PC-9 (cell line): ENCODE data around the gene TGFB2. TPM values are rescaled to one million over a fixed set of nuclear protein-coding genes. Genes with fewer than 3 reads are reported as not detected.

Experiments used
- BruUV-seq: library from RNA; stranded (reverse); fragments of 400-500 nt; replicated peaks from 2 replicates; lab custom pipeline; 2021; lab: Mats Ljungman, UMichigan
- CTCF ChIA-PET: fragments of 300-600 bp; sonication (Branson Sonifier 250); formaldehyde crosslinking; loops from one replicate; lab custom pipeline; 2022; ENCODE audit warnings: antibody characterized with exemption; lab: Charles Lee
- POLR2A ChIA-PET: fragments of 300-600 bp; sonication (Branson Sonifier 250); formaldehyde crosslinking; loops from one replicate; lab custom pipeline; 2022; ENCODE audit warnings: antibody characterized with exemption; ENCODE audit not compliant: unreplicated experiment; lab: Charles Lee
- DNase-seq, 2 experiments: peaks; one replicate each; pipeline versions ENCODE4 v3.0.0 to v3.0.0-alpha.2; 2015 to 2022; ENCODE audit warnings: mixed read lengths in 1 of 2
- H2AFZ ChIP-seq: fragments of 200-600 bp; sonication (generic); 2 replicates; pipeline ENCODE4 v1.8.1; 2017; ENCODE audit warnings: antibody characterized with exemption
- H3F3A ChIP-seq: fragments of 200-600 bp; sonication (generic); 2 replicates; pipeline ENCODE4 v1.8.1; 2017; ENCODE audit warnings: antibody characterized with exemption, mild to moderate bottlenecking, low read depth; ENCODE audit not compliant: insufficient read depth
- H3K27ac ChIP-seq: fragments of 200-600 bp; sonication (generic); 2 replicates; pipeline ENCODE4 v1.6.1; 2016; ENCODE audit warnings: mixed run types
- H3K27me3 ChIP-seq: fragments of 200-600 bp; sonication (generic); 2 replicates; pipeline ENCODE4 v1.6.1; 2016; ENCODE audit warnings: low read depth, mixed run types; ENCODE audit not compliant: insufficient read depth
- H3K36me3 ChIP-seq: fragments of 200-600 bp; sonication (generic); 2 replicates; pipeline ENCODE4 v1.6.1; 2016; ENCODE audit warnings: low read depth, mixed run types
- H3K4me1 ChIP-seq: fragments of 200-600 bp; sonication (generic); replicated peaks from 2 replicates; pipeline ENCODE4 v1.6.1; 2016; ENCODE audit warnings: mixed run types; ENCODE audit not compliant: insufficient read depth
- H3K4me2 ChIP-seq: fragments of 200-600 bp; sonication (generic); 2 replicates; pipeline ENCODE4 v1.6.1; 2017; ENCODE audit warnings: mixed run types
- H3K4me3 ChIP-seq: fragments of 200-600 bp; sonication (generic); 2 replicates; pipeline ENCODE4 v1.6.1; 2016; ENCODE audit warnings: mixed run types
- H3K79me2 ChIP-seq: fragments of 200-600 bp; sonication (generic); 2 replicates; pipeline ENCODE4 v1.6.1; 2017; ENCODE audit warnings: low read depth, mixed run types
- H3K9me2 ChIP-seq: fragments of 200-600 bp; sonication (generic); 2 replicates; pipeline ENCODE4 v1.8.1; 2017; ENCODE audit warnings: mild to moderate bottlenecking; ENCODE audit not compliant: insufficient read depth
- H3K9me3 ChIP-seq: fragments of 200-600 bp; sonication (generic); 2 replicates; pipeline ENCODE4 v1.8.1; 2016; ENCODE audit warnings: low read depth; ENCODE audit not compliant: insufficient read depth
- H4K20me1 ChIP-seq: fragments of 200-600 bp; sonication (generic); 2 replicates; pipeline ENCODE4 v1.8.1; 2017; ENCODE audit not compliant: insufficient read depth
- EZH2 ChIP-seq: fragments of 200-600 bp; sonication (generic); IDR thresholded peaks from 2 replicates; pipeline ENCODE4 v1.8.0; 2017; ENCODE audit warnings: antibody characterized with exemption, low read depth
- intact Hi-C: fragments of 100-400 bp; cut with micrococcal nuclease; formaldehyde crosslinking; loops from one replicate; pipeline ENCODE4 v1.10.0; 2022; ENCODE audit not compliant: unreplicated experiment
- total RNA-seq: library from RNA; stranded (reverse); gene quantifications from 2 replicates; pipeline ENCODE4 v1.2.3, GENCODE V29; 2021
- TF ChIP-seq, protein P1 (sequence below): fragments of 200-600 bp; sonication (generic); conservative IDR thresholded peaks from 2 replicates; pipeline ENCODE4 v1.6.1; 2017; ENCODE audit warnings: mixed run types, antibody characterized with exemption, mild to moderate bottlenecking, moderate library complexity

Gene TGFB2
- total RNA-seq, 1 experiment from 2014 or later = 74.3 TPM

DNA sequence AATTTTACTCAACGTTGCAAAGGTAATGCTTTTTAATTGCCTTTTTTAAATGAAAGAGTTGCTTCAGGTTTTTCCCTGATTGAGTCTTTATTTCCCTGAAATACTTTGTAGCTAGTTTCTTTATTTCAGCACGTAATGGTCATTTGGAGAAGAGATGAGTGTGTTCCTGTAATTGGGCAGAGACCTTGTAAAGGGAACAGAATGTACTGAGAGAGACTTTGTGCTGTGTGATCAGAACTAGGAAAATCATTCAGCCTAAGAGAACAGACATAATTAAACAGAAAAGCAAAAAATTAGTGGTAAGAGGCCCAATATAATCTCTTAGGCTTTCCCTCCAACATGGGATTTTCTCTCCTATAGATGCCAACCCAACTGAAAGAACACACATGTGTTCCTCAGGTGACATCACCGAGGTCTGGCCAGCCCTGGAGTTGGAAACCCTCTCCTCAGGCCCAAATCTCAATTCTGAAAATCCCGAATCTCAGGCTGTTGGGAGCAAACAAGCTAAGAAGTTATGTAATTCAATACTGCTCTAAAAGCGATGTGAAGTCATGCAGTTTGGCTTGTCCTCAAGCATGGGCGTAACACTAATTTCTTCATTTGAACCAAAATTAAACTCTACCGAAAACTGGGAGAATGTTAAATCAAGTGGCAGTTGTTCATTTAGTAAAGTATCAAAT lies 102.0 kb downstream of the TGFB2 start:
- Histone ChIP-seq H3K9me3 (peaks cover 18% of the 10 kb centered on the region), H3K36me3 (peaks cover 3% of the 10 kb centered on the region; the same call in 1 of the 2 replicates), H3K27ac (no peak overlapping the region), H3K79me2 (no peaks in the 10 kb centered on the region), H3K4me2 (no peak overlapping the region), H2AFZ (no peak overlapping the region), H3F3A (peaks cover 4% of the 10 kb centered on the region; the same call in 1 of the 2 replicates), H3K27me3 (no peaks in the 10 kb centered on the region), H3K4me3 (no peak overlapping the region), H3K9me2 (no peaks in the 10 kb centered on the region; the same call in 1 of the 2 replicates), H4K20me1 (no peaks in the 10 kb centered on the region), H3K4me1 (no peaks in the 10 kb centered on the region)
- no peak for DNase-seq
- ChIA-PET POLR2A (no interaction called here), CTCF (no interaction called here)
- no TSS peak for BruUV-seq
- intact Hi-C loops = loop anchor here (5.0 kb wide), 1 partner anchor 40 kb away; no protein-coding TSS in a partner anchor
- TF ChIP-seq EZH2 = no peak
- TF ChIP-seq, protein P1, sequence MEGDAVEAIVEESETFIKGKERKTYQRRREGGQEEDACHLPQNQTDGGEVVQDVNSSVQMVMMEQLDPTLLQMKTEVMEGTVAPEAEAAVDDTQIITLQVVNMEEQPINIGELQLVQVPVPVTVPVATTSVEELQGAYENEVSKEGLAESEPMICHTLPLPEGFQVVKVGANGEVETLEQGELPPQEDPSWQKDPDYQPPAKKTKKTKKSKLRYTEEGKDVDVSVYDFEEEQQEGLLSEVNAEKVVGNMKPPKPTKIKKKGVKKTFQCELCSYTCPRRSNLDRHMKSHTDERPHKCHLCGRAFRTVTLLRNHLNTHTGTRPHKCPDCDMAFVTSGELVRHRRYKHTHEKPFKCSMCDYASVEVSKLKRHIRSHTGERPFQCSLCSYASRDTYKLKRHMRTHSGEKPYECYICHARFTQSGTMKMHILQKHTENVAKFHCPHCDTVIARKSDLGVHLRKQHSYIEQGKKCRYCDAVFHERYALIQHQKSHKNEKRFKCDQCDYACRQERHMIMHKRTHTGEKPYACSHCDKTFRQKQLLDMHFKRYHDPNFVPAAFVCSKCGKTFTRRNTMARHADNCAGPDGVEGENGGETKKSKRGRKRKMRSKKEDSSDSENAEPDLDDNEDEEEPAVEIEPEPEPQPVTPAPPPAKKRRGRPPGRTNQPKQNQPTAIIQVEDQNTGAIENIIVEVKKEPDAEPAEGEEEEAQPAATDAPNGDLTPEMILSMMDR = no peak

DNA sequence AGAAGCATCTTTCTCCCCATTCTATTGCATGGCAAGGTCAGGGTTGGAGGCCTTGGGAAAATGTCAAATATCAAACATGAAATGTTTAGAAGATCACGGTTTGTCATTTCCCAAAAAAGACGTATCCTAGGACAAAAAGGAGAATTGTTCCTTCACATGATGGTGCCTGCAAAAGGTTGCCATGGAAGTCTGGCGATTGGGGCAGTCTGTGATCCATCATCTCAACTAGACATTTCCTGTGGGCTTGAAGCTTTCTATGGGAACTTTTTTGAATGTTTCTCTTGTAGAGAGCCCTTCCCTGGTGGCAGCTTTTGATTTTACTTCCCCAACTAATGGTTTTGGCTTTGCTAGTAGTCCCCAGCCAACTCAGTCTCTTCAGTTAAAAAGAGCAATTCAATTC lies 106.3 kb downstream of the TGFB2 start:
- Histone ChIP-seq H3K9me2 (no peaks in the 10 kb centered on the region), H3K36me3 (no peaks in the 10 kb centered on the region), H3K27me3 (no peaks in the 10 kb centered on the region), H4K20me1 (no peaks in the 10 kb centered on the region), H3F3A (peaks cover 4% of the 10 kb centered on the region; the same call in 1 of the 2 replicates), H3K4me3 (no peak overlapping the region), H2AFZ (no peak overlapping the region; the same call in 1 of the 2 replicates), H3K4me1 (no peaks in the 10 kb centered on the region), H3K9me3 (peaks cover 18% of the 10 kb centered on the region), H3K79me2 (no peaks in the 10 kb centered on the region), H3K27ac (no peak overlapping the region), H3K4me2 (no peak overlapping the region)
- DNase-seq = no peak
- no peak for TF ChIP-seq EZH2
- TF ChIP-seq, protein P1 = no peak
- CTCF ChIA-PET = no interaction called here
- no TSS peak for BruUV-seq
- intact Hi-C loops = no loop called here
- POLR2A ChIA-PET = no interaction called here

DNA sequence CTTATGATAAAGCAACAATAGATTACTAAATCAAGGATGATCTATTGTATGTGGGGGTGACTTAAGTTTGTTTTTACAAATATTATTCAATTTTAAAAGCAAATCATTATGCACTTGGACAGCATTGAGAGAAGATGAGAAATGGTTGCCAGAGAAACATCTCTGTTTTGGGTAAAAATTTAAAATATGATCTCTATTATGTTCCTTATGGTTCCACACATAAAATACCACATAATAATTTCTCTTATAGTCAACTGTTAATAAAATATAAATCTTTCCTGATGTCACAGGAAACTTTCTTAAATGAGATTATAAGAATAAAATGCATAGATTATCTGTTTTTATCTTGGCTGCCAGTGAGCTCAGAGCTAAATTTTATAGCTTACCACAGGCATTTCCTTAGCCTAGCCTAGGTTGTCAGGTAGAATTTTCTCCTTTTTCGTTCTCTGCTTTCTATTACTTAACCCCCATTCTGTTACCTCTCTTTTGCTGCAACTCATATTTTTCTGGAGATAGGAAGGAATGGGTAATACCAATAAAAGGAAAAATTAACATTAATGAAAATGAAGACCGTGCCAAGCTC lies 109.7 kb downstream of the TGFB2 start:
- H3K4me1 ChIP-seq = peaks cover 8% of the 10 kb centered on the region
- BruUV-seq = no TSS peak
- no peaks in the 10 kb centered on the region for H3K27me3 ChIP-seq
- no peaks in the 10 kb centered on the region for H4K20me1 ChIP-seq
- intact Hi-C loops = no loop called here
- CTCF ChIA-PET = no interaction called here
- H3F3A ChIP-seq = peaks cover 9% of the 10 kb centered on the region; the same call in 1 of the 2 replicates
- H2AFZ ChIP-seq = no peak overlapping the region
- H3K36me3 ChIP-seq = no peaks in the 10 kb centered on the region
- no peak overlapping the region for H3K27ac ChIP-seq
- H3K4me2 ChIP-seq = no peak overlapping the region
- H3K79me2 ChIP-seq = no peaks in the 10 kb centered on the region
- POLR2A ChIA-PET = no interaction called here
- DNase-seq = no peak
- TF ChIP-seq EZH2 = no peak
- TF ChIP-seq, protein P1 = no peak
- peaks cover 4% of the 10 kb centered on the region; the same call in 1 of the 2 replicates for H3K9me3 ChIP-seq
- no peak overlapping the region for H3K4me3 ChIP-seq
- H3K9me2 ChIP-seq = no peaks in the 10 kb centered on the region
